Esophagus muscularis mucosa (tissue), 3 donors: ENCODE data around the gene IER3IP1.

Source experiments
- POLR2A ChIP-seq: fragments of 450-650 bp; IDR thresholded peaks from one replicate; pipeline ENCODE4 v1.6.1; 2017; ENCODE audit warnings: antibody characterized with exemption, moderate library complexity, mild to moderate bottlenecking, low read depth
- POLR2AphosphoS5 ChIP-seq, 2 donors: sonication (generic); formaldehyde crosslinking; IDR thresholded peaks; one replicate each; pipeline ENCODE4 v1.6.1; 2017; ENCODE audit warnings: antibody characterized with exemption in 2 of 2
- TF ChIP-seq, protein P1 (sequence below), 3 experiments: fragments of 200-600 bp in 2 of 3; fragments of 450-650 bp in 1 of 3; sonication (generic) in 2 of 3; IDR thresholded peaks; one replicate each; pipeline ENCODE4 v1.5.1; 2017 to 2019; ENCODE audit warnings: antibody characterized with exemption in 3 of 3, mild to moderate bottlenecking in 2 of 3, moderate library complexity in 1 of 3

DNA sequence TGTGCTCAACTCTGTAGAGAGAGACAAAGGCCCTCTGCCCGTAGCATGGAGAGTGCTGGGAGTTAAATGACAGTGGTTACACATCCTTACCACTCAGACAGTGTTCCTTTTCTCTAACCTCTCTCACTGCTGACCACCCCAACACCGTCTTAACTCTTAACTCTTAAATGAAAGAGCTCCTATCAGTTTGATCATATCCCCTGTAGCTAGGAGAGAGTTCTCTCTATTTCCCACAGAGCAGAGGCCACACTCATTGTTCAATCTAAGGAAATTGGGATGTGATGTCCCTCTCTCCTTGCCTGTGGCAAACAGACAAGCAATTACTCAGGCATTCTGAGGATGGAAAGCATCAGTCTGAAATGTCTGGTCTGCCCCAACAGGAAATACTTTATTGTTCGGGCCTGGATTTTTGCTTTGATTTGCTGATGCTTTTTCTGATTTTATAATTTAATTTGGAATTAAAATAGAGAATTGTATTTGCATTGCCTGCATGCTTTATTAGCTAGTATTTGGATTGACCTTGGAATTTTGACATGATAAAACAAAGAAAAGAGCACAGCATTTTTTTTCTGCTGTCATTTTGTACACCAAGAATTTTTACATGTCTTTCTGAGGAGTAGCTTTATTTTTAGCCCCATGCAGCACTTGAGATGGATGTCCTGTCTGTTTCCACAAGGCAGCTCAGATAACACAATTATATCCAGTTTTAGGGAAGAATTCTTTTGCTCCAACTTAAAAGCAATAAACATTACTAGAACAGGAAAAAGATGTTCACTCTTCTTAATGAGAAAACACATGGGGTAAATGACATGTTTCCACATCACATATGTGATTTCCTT is 27.7 kb upstream of the IER3IP1 start:
- TF ChIP-seq, protein P1, sequence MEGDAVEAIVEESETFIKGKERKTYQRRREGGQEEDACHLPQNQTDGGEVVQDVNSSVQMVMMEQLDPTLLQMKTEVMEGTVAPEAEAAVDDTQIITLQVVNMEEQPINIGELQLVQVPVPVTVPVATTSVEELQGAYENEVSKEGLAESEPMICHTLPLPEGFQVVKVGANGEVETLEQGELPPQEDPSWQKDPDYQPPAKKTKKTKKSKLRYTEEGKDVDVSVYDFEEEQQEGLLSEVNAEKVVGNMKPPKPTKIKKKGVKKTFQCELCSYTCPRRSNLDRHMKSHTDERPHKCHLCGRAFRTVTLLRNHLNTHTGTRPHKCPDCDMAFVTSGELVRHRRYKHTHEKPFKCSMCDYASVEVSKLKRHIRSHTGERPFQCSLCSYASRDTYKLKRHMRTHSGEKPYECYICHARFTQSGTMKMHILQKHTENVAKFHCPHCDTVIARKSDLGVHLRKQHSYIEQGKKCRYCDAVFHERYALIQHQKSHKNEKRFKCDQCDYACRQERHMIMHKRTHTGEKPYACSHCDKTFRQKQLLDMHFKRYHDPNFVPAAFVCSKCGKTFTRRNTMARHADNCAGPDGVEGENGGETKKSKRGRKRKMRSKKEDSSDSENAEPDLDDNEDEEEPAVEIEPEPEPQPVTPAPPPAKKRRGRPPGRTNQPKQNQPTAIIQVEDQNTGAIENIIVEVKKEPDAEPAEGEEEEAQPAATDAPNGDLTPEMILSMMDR (IDR thresholded peaks at IDR 0.05), result no peak
- TF ChIP-seq POLR2A (no peak), POLR2AphosphoS5 (IDR thresholded peaks at IDR 0.05) (no peak)
